K562 (cell line): Measurements from ENCODE around the gene GPR108. TPM values are rescaled to one million over a fixed set of nuclear protein-coding genes. Genes with fewer than 3 reads are reported as not detected.
A peak's percentile ranks its signal among the peaks of the same experiment; 100 is the strongest.

Source experiments
- CREB3L1 ChIP-seq: fragments of 450-650 bp; IDR thresholded peaks from 2 replicates; pipeline ENCODE4 v1.6.1; 2014; ENCODE audit warnings: low read depth, mild to moderate bottlenecking, moderate library complexity, borderline replicate concordance
- DNMT1 ChIP-seq: fragments of 450-650 bp; IDR thresholded peaks from 2 replicates; pipeline ENCODE4 v1.6.1; 2016; ENCODE audit warnings: antibody characterized with exemption, mild to moderate bottlenecking
- FOXP4 ChIP-seq: sonication (generic); formaldehyde crosslinking; IDR thresholded peaks from 2 replicates; pipeline ENCODE4 v1.8.0; 2022; ENCODE audit warnings: mild to moderate bottlenecking, missing genetic modification reagents, borderline replicate concordance
- HDAC3 ChIP-seq: fragments of 450-650 bp; IDR thresholded peaks from 2 replicates; pipeline ENCODE4 v1.6.1; 2018; ENCODE audit warnings: borderline replicate concordance, mild to moderate bottlenecking, moderate library complexity; ENCODE audit not compliant: partially characterized antibody
- KDM2B ChIP-seq: fragments of 250-450 bp; sonication (Bioruptor Pico); IDR thresholded peaks from 2 replicates; pipeline ENCODE4 v1.8.0; 2021; ENCODE audit warnings: mild to moderate bottlenecking, moderate library complexity
- L3MBTL2 ChIP-seq: fragments of 450-650 bp; IDR thresholded peaks from 2 replicates; pipeline ENCODE4 v1.6.1; 2016; ENCODE audit warnings: mild to moderate bottlenecking, moderate library complexity
- TAF15 ChIP-seq: fragments of 200-400 bp; formaldehyde crosslinking; IDR thresholded peaks from 2 replicates; pipeline ENCODE4 v1.6.1; 2017; ENCODE audit warnings: mild to moderate bottlenecking, low read depth, low read length, moderate library complexity
- ZNF217 ChIP-seq: sonication (generic); formaldehyde crosslinking; IDR thresholded peaks from 2 replicates; pipeline ENCODE4 v1.8.0; 2022; ENCODE audit warnings: mild to moderate bottlenecking, missing genetic modification reagents
- ZNF311 ChIP-seq: fragments of 250-450 bp; sonication (Bioruptor Pico); IDR thresholded peaks from 2 replicates; pipeline ENCODE4 v1.4.0; 2020; ENCODE audit warnings: mild to moderate bottlenecking, moderate library complexity
- polyA plus RNA-seq, 8 experiments: library from polyadenylated mRNA; depleted of rRNA in 4 of 8; stranded (reverse) in 5 of 8; unstranded in 3 of 8; fragments of >200 nt; fragmentation: Nextera tagmentation in 2 of 8; fragmentation: Illumina TruSeq in 1 of 8; extraction: Ambion mirVana in 2 of 8; extraction: Trizol in 1 of 8; gene quantifications; 2 replicates each; pipeline versions ENCODE4 v1.2.1 to v1.2.3, GENCODE V29; 2011 to 2014; ENCODE audit warnings: inconsistent platforms in 1 of 8, missing spikeins in 1 of 8
- total RNA-seq, 7 experiments: library from RNA; depleted of rRNA in 6 of 7; stranded (reverse); fragments of >200 nt in 6 of 7; fragmentation: Illumina TruSeq in 2 of 7; extraction: Trizol in 2 of 7; gene quantifications; 2 replicates each; pipeline versions ENCODE4 v1.2.1 to v1.2.3, GENCODE V29; 2011 to 2021; ENCODE audit warnings: low replicate concordance in 1 of 7

GPR108 gene
- total and polyA plus RNA-seq, 9 of the 15 experiments (the other 6 are each of a cell fraction or from before 2014, with no cell fraction given) = 2.4 to 33.2 (median 24.4) TPM

GRCh38 chr19:6697291-6697690, 40.1 kb downstream of the GPR108 start (continued):
- no peak for TF ChIP-seq FOXP4 (CRISPR knock-in tag)
- TF ChIP-seq DNMT1 = no peak
- no peak for TF ChIP-seq TAF15
- TF ChIP-seq ZNF311 = no peak
- TF ChIP-seq HDAC3 = no peak
- no peak for TF ChIP-seq KDM2B (CRISPR knock-in tag)
- no peak for TF ChIP-seq ZNF217 (CRISPR knock-in tag)
- TF ChIP-seq CREB3L1 = no peak
- TF ChIP-seq L3MBTL2 = peak; percentile 52; the same call in 1 of the 2 replicates
